Epithelial cell of esophagus (primary cell): Measurements from ENCODE around the gene SPTBN4.

Experiments used
- DNase-seq: peaks from one replicate; pipeline ENCODE4 v3.0.0; 2010; ENCODE audit warnings: low read depth
- H3K4me3 ChIP-seq: 2 replicates; pipeline ENCODE4 v1.5.1; 2011; ENCODE audit warnings: mild to moderate bottlenecking, low read length, control low read depth
- CTCF ChIP-seq: IDR thresholded peaks from 2 replicates; pipeline ENCODE4 v1.5.1; 2011; ENCODE audit warnings: low read depth, mild to moderate bottlenecking, low read length, control low read depth, inconsistent platforms; ENCODE audit not compliant: insufficient read depth; ENCODE audit errors: missing control alignments

SPTBN4 gene

GRCh38 chr19:40592170-40592569 is 125.4 kb downstream of the SPTBN4 start:
- peak; percentile 80 for DNase-seq
- H3K4me3 ChIP-seq = no peak overlapping the region
- TF ChIP-seq CTCF = no peak

GRCh38 chr19:40594255-40594654 is 127.5 kb downstream of the SPTBN4 start:
- no peak for DNase-seq
- H3K4me3 ChIP-seq = no peak overlapping the region
- no peak for TF ChIP-seq CTCF

- peak; percentile 24 for TF ChIP-seq CTCF
- peak; percentile 74 for DNase-seq
- H3K4me3 ChIP-seq = no peak overlapping the region
Measured at GRCh38 chr19:40594657-40595091, 127.9 kb downstream of the SPTBN4 start.

- DNase-seq = peak; percentile 40
- no peak overlapping the region for H3K4me3 ChIP-seq
- TF ChIP-seq CTCF = no peak
Measured at GRCh38 chr19:40596608-40597328, 130.0 kb downstream of the SPTBN4 start.

- H3K4me3 ChIP-seq = no peak overlapping the region
- no peak for DNase-seq
- TF ChIP-seq CTCF = no peak
Measured at GRCh38 chr19:40597329-40597838, 130.6 kb downstream of the SPTBN4 start.

- H3K4me3 ChIP-seq = no peak overlapping the region
- peak; percentile 98 for TF ChIP-seq CTCF
- DNase-seq = peak; percentile 88
Measured at GRCh38 chr19:40598121-40598917, 131.5 kb downstream of the SPTBN4 start.
